PFSK-1 (cell line): ENCODE data around the gene RAD51.

Experiments
- FOXP2 ChIP-seq: optimal IDR thresholded peaks from 2 replicates; pipeline ENCODE3; 2011; ENCODE audit warnings: borderline replicate concordance, control low read depth, inconsistent platforms; ENCODE audit not compliant: insufficient read depth; ENCODE audit errors: extremely low read length, extremely low read depth
- POLR2AphosphoS5 ChIP-seq: IDR thresholded peaks from 2 replicates; pipeline ENCODE4 v1.6.1; 2012; ENCODE audit warnings: low read depth, mild to moderate bottlenecking, control low read depth, low read length, moderate library complexity
- SIN3A ChIP-seq: IDR thresholded peaks from 2 replicates; pipeline ENCODE4 v1.6.1; 2012; ENCODE audit warnings: mild to moderate bottlenecking, low read length, moderate library complexity, borderline replicate concordance; ENCODE audit not compliant: insufficient read depth
- TAF1 ChIP-seq: IDR thresholded peaks from 2 replicates; pipeline ENCODE4 v1.6.1; 2012; ENCODE audit warnings: low read length, control low read depth, borderline replicate concordance; ENCODE audit not compliant: insufficient read depth
- TF ChIP-seq, protein P1 (sequence below), 2 experiments: IDR thresholded peaks; 2 replicates each; pipeline versions ENCODE4 v1.6.1 to v1.8.0; 2011 to 2012; ENCODE audit warnings: low read depth in 2 of 2, low read length in 2 of 2, control low read depth in 1 of 2, inconsistent platforms in 1 of 2, mild to moderate bottlenecking in 1 of 2, moderate library complexity in 1 of 2; ENCODE audit not compliant: insufficient read depth in 1 of 2

DNA sequence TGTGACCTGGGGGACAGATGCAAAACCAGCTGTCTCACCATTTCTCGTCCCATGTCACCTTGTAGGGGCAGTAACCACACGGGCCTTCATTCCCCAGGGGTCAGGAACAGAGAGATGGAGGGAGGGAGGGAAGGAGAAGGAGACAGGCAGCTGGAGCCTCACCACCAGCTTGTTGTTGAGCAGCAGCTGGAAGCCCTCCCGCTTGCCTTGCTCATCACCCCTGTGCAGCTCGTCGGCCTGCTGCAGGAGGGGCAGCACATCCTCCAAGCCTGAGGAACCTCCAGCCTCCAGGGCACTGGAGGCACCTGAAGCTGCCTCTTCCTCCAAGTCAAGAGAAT, 49.8 kb downstream of the RAD51 start:
- TF ChIP-seq POLR2AphosphoS5 (no peak), SIN3A (no peak), TAF1 (no peak), FOXP2 (no peak)
- TF ChIP-seq, protein P1, sequence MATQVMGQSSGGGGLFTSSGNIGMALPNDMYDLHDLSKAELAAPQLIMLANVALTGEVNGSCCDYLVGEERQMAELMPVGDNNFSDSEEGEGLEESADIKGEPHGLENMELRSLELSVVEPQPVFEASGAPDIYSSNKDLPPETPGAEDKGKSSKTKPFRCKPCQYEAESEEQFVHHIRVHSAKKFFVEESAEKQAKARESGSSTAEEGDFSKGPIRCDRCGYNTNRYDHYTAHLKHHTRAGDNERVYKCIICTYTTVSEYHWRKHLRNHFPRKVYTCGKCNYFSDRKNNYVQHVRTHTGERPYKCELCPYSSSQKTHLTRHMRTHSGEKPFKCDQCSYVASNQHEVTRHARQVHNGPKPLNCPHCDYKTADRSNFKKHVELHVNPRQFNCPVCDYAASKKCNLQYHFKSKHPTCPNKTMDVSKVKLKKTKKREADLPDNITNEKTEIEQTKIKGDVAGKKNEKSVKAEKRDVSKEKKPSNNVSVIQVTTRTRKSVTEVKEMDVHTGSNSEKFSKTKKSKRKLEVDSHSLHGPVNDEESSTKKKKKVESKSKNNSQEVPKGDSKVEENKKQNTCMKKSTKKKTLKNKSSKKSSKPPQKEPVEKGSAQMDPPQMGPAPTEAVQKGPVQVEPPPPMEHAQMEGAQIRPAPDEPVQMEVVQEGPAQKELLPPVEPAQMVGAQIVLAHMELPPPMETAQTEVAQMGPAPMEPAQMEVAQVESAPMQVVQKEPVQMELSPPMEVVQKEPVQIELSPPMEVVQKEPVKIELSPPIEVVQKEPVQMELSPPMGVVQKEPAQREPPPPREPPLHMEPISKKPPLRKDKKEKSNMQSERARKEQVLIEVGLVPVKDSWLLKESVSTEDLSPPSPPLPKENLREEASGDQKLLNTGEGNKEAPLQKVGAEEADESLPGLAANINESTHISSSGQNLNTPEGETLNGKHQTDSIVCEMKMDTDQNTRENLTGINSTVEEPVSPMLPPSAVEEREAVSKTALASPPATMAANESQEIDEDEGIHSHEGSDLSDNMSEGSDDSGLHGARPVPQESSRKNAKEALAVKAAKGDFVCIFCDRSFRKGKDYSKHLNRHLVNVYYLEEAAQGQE (IDR thresholded peaks at IDR 0.05; ENCODE audit: insufficient read depth in 1 of 2, low read depth in 2 of 2, low read length in 2 of 2), result no peak
